HepG2 (cell line): ENCODE results near the gene PSMD8.

Source experiments
- CBX5 ChIP-seq: sonication (generic); formaldehyde crosslinking; IDR thresholded peaks from 2 replicates; pipeline ENCODE4 v1.4.0; 2020; ENCODE audit warnings: missing genetic modification reagents, borderline replicate concordance
- CHCHD3 ChIP-seq: sonication (generic); formaldehyde crosslinking; IDR thresholded peaks from 2 replicates; pipeline ENCODE4 v1.8.0; 2022; ENCODE audit warnings: mild to moderate bottlenecking, missing genetic modification reagents, moderate library complexity
- CTCF ChIP-seq: sonication (generic); formaldehyde crosslinking; IDR thresholded peaks from 2 replicates; pipeline ENCODE4 v1.5.0; 2020; ENCODE audit warnings: mild to moderate bottlenecking, missing genetic modification reagents, moderate library complexity
- GTF3A ChIP-seq: sonication (generic); formaldehyde crosslinking; conservative IDR thresholded peaks from 2 replicates; pipeline ENCODE4 v1.4.0; 2020; ENCODE audit warnings: mild to moderate bottlenecking, missing genetic modification reagents
- KDM5A ChIP-seq: fragments of 200-600 bp; sonication (generic); IDR thresholded peaks from 2 replicates; pipeline ENCODE4 v1.7.0; 2018; ENCODE audit warnings: antibody characterized with exemption, mild to moderate bottlenecking, low read length, borderline replicate concordance
- MYC ChIP-seq: sonication (generic); formaldehyde crosslinking; IDR thresholded peaks from 2 replicates; pipeline ENCODE4 v1.9.0; 2021; ENCODE audit warnings: missing genetic modification reagents, borderline replicate concordance
- RAD21 ChIP-seq: fragments of 450-650 bp; formaldehyde crosslinking; IDR thresholded peaks from 2 replicates; pipeline ENCODE4 v1.5.0; 2020; ENCODE audit warnings: mild to moderate bottlenecking
- YEATS4 ChIP-seq: sonication (generic); formaldehyde crosslinking; IDR thresholded peaks from 2 replicates; pipeline ENCODE4 v1.4.0; 2020; ENCODE audit warnings: missing genetic modification reagents, borderline replicate concordance
- ZFP91 ChIP-seq: sonication (generic); formaldehyde crosslinking; IDR thresholded peaks from 2 replicates; pipeline ENCODE4 v1.9.0; 2022; ENCODE audit warnings: missing genetic modification reagents, mild to moderate bottlenecking, borderline replicate concordance
- ZNF549 ChIP-seq: sonication (generic); formaldehyde crosslinking; IDR thresholded peaks from 2 replicates; pipeline ENCODE4 v1.5.0; 2020; ENCODE audit warnings: missing genetic modification reagents

DNA sequence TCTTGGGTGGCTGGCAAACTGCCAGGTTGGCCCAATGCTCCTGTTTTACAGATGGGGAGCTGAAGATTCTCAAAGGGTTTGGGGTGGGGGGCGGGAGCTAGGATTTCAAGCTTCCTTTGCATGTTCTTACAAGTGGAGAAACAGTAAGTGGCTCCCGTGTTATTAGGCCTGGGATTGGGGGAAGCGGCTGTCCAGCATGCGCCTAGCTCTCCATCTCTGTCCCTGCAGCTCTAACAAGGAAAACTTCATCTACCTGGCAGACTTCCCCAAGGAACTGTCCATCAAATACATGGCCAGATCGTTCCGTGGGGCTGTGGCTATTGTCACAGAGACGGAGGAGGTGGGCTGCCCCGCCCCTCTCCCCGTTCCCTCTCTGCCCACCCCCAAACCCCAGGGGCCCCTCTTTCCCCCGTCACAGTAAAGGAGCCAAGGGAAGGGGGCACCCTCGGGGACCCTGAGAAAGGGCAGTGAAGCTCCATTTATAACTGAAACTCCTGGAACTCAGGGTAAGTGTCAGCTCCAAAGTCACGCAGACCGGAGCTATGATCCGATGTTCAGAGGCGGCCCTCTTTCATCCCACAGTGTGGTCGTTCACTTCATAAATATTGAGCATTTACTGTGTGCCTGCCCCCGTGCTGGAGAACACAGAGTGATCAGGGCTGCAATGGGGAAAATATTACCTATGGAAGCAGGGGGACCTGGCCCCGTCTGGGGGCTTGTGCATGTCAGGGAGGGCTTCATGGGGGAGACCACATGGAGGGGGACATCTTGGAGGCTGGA is 14.9 kb upstream of the PSMD8 start:
- TF ChIP-seq CTCF (CRISPR knock-in tag) = no peak
- no peak for TF ChIP-seq MYC (CRISPR knock-in tag)
- no peak for TF ChIP-seq CHCHD3
- no peak for TF ChIP-seq GTF3A (CRISPR knock-in tag)
- TF ChIP-seq CBX5 = no peak
- TF ChIP-seq RAD21 (CRISPR knock-in tag) = no peak
- no peak for TF ChIP-seq YEATS4 (CRISPR knock-in tag)
- TF ChIP-seq ZFP91 (CRISPR knock-in tag) = no peak
- TF ChIP-seq ZNF549 (CRISPR knock-in tag) = no peak
- no peak for TF ChIP-seq KDM5A
